HG03159 (cell line): ENCODE measurements around the gene CPTP.
A peak's percentile ranks its signal among the peaks of the same experiment; 100 is the strongest.
"Not testable (repeated sequence)": the region's sequence is repeated elsewhere in the genome, so short reads cannot be mapped to it uniquely, and the experiment has no call there.

Source experiments
- ATAC-seq: cut with Tn5 transposase; IDR thresholded peaks from one replicate; pipeline ENCODE4 v1.9.1; 2021; ENCODE audit warnings: mild to moderate bottlenecking, moderate library complexity; ENCODE audit not compliant: unreplicated experiment

CPTP gene

GRCh38 chr1:1360506-1361169 is 36.0 kb downstream of the CPTP start:
- no peak for ATAC-seq

- no peak for ATAC-seq
Observed at GRCh38 chr1:1361233-1361981, 36.8 kb downstream of the CPTP start.

GRCh38 chr1:1361982-1362423 is 37.4 kb downstream of the CPTP start:
- no peak for ATAC-seq

- no peak for ATAC-seq
Observed at GRCh38 chr1:1364266-1364665, 39.7 kb downstream of the CPTP start.

GRCh38 chr1:1365875-1366698 is 41.5 kb downstream of the CPTP start:
- no peak for ATAC-seq

- no peak for ATAC-seq
Observed at GRCh38 chr1:1366699-1367066, 42.1 kb downstream of the CPTP start.

- ATAC-seq, result no peak
Observed at GRCh38 chr1:1367315-1367714, 42.7 kb downstream of the CPTP start.

GRCh38 chr1:1370094-1370493 is 45.5 kb downstream of the CPTP start:
- not testable (repeated sequence) for ATAC-seq

GRCh38 chr1:1370771-1371300 is 46.2 kb downstream of the CPTP start:
- no peak for ATAC-seq

GRCh38 chr1:1371364-1371745 is 46.8 kb downstream of the CPTP start:
- no peak for ATAC-seq

GRCh38 chr1:1371746-1372711 is 47.4 kb downstream of the CPTP start:
- no peak for ATAC-seq

GRCh38 chr1:1373051-1373814 is 48.6 kb downstream of the CPTP start:
- no peak for ATAC-seq

- no peak for ATAC-seq
Observed at GRCh38 chr1:1373815-1374588, 49.4 kb downstream of the CPTP start.

- no peak for ATAC-seq
Observed at GRCh38 chr1:1374589-1374928, 50.0 kb downstream of the CPTP start.

- ATAC-seq, result peak; percentile 89
Observed at GRCh38 chr1:1374929-1375662, 50.5 kb downstream of the CPTP start, which contains the start of gene AURKAIP1. Gene AURKAIP1, minus strand, starts transcription at chr1:1375207. Its CDS starts 451 bp downstream, at chr1:1374756.

- no peak for ATAC-seq
Observed at GRCh38 chr1:1376551-1377226, 52.1 kb downstream of the CPTP start.

GRCh38 chr1:1377540-1378205 is 53.1 kb downstream of the CPTP start:
- ATAC-seq, result no peak
